GM19193 (cell line): ENCODE results near the gene HOXC4.

Experiments
- POLR2A ChIP-seq: IDR thresholded peaks from 4 replicates; pipeline ENCODE4 v1.6.1; 2011; ENCODE audit not compliant: insufficient read depth, insufficient read length; ENCODE audit errors: extremely low read depth

The HOXC4 gene

GRCh38 chr12:54053751-54054741, at the start of gene HOXC4:
TSS of gene HOXC4 (plus strand) at chr12:54053835. CDS start at chr12:54053923, 88 bp downstream.
- TF ChIP-seq POLR2A, result no peak

- TF ChIP-seq POLR2A, result no peak
These were observed 49.4 kb upstream of the HOXC4 start for GRCh38 chr12:54004063-54004840.

- no peak for TF ChIP-seq POLR2A
These were observed 48.6 kb upstream of the HOXC4 start for GRCh38 chr12:54004841-54005530.

GRCh38 chr12:54005531-54005852, 48.1 kb upstream of the HOXC4 start:
- TF ChIP-seq POLR2A, result no peak

- TF ChIP-seq POLR2A, result no peak
These were observed 47.6 kb upstream of the HOXC4 start for GRCh38 chr12:54005853-54006558.

- no peak for TF ChIP-seq POLR2A
These were observed 46.9 kb upstream of the HOXC4 start for GRCh38 chr12:54006559-54007220.

- TF ChIP-seq POLR2A, result no peak
These were observed 45.9 kb upstream of the HOXC4 start for GRCh38 chr12:54007538-54008259.

- no peak for TF ChIP-seq POLR2A
These were observed 45.4 kb upstream of the HOXC4 start for GRCh38 chr12:54008260-54008552.

- no peak for TF ChIP-seq POLR2A
These were observed 44.2 kb upstream of the HOXC4 start for GRCh38 chr12:54009171-54010052.

GRCh38 chr12:54010053-54010971, 43.3 kb upstream of the HOXC4 start:
- TF ChIP-seq POLR2A, result no peak

GRCh38 chr12:54010972-54011664, 42.5 kb upstream of the HOXC4 start:
- no peak for TF ChIP-seq POLR2A
